Endothelial cell of umbilical vein (primary cell): ENCODE data around the gene SESN3. TPM values are rescaled to one million over a fixed set of nuclear protein-coding genes. Genes with fewer than 3 reads are reported as not detected.
A peak's percentile ranks its signal among the peaks of the same experiment; 100 is the strongest.

Source experiments
- BruUV-seq: library from RNA; stranded (reverse); fragments of 400-500 nt; replicated peaks from 2 replicates; lab custom pipeline; 2021; lab: Mats Ljungman, UMichigan
- CTCF ChIA-PET: fragments of 300-600, 350-600 bp; sonication (Branson Sonifier 250); formaldehyde crosslinking; loops from one replicate; lab custom pipeline; 2021; ENCODE audit warnings: antibody characterized with exemption, inconsistent platforms; lab: Charles Lee
- POLR2A ChIA-PET: fragments of 300-600, 350-600 bp; sonication (Branson Sonifier 250); formaldehyde crosslinking; loops from one replicate; lab custom pipeline; 2021; ENCODE audit warnings: antibody characterized with exemption, inconsistent platforms; lab: Charles Lee
- DNase-seq: peaks from one replicate; pipeline ENCODE4 v3.0.0-alpha.2; 2011; ENCODE audit warnings: low read depth, low spot score
- FAIRE-seq: peaks from 2 replicates; lab custom pipeline; 2011; peaks lifted over from hg19 to GRCh38; lab: Jason Lieb, UNC
- H2AFZ ChIP-seq: 2 replicates; pipeline ENCODE4 v1.6.0; 2012; ENCODE audit warnings: low read depth, low read length, control low read depth, inconsistent platforms
- H3K27ac ChIP-seq: 2 replicates; pipeline ENCODE4 v1.5.1; 2011; ENCODE audit warnings: low read depth, mild to moderate bottlenecking, control low read depth, low read length, moderate library complexity; ENCODE audit not compliant: insufficient read depth
- H3K27me3 ChIP-seq, 2 experiments: 2 replicates each; pipeline versions ENCODE4 v1.6.0 to v1.6.1; 2011; ENCODE audit warnings: low read length in 2 of 2, mixed read lengths in 1 of 2; ENCODE audit not compliant: control insufficient read depth in 2 of 2, insufficient read depth in 2 of 2
- H3K36me3 ChIP-seq, 2 experiments: 2 replicates in 1 of 2; 3 replicates in 1 of 2; pipeline ENCODE4 v1.5.1; 2011; ENCODE audit warnings: low read length in 2 of 2, mild to moderate bottlenecking in 1 of 2, moderate library complexity in 1 of 2; ENCODE audit not compliant: control insufficient read depth in 2 of 2, insufficient read depth in 2 of 2; ENCODE audit errors: extremely low read depth in 1 of 2
- H3K4me1 ChIP-seq: 3 replicates; pipeline ENCODE4 v1.5.1; 2011; ENCODE audit warnings: mild to moderate bottlenecking, low read length; ENCODE audit not compliant: control insufficient read depth, insufficient read depth; ENCODE audit errors: extremely low read depth
- H3K4me2 ChIP-seq: 2 replicates; pipeline ENCODE4 v1.6.1; 2011; ENCODE audit warnings: low read length, control low read depth, mixed read lengths; ENCODE audit not compliant: insufficient read depth
- H3K4me3 ChIP-seq, 3 experiments: fragments of 200-600 bp in 1 of 3; sonication (generic), shearing (Covaris generic) in 1 of 3; replicated peaks in 1 of 3; 2 replicates each; pipeline ENCODE4 v1.5.1; 2011 to 2016; ENCODE audit warnings: control low read depth in 3 of 3, low read length in 3 of 3, mild to moderate bottlenecking in 2 of 3, inconsistent platforms in 1 of 3, low read depth in 1 of 3, moderate library complexity in 1 of 3; ENCODE audit not compliant: insufficient read depth in 1 of 3
- H3K79me2 ChIP-seq: 2 replicates; pipeline ENCODE4 v1.6.0; 2012; ENCODE audit warnings: low read length, inconsistent platforms; ENCODE audit not compliant: control insufficient read depth, insufficient read depth
- H3K9ac ChIP-seq: replicated peaks from 2 replicates; pipeline ENCODE3; 2011; ENCODE audit warnings: low read length, control low read depth; ENCODE audit not compliant: insufficient read depth; ENCODE audit errors: extremely low read depth
- H3K9me1 ChIP-seq: replicated peaks from 3 replicates; pipeline ENCODE4 v1.6.0; 2011; ENCODE audit warnings: mild to moderate bottlenecking, low read length; ENCODE audit not compliant: control insufficient read depth, insufficient read depth; ENCODE audit errors: extremely low read depth
- H3K9me3 ChIP-seq: replicated peaks from 2 replicates; pipeline ENCODE4 v1.5.1; 2012; ENCODE audit warnings: low read length, inconsistent platforms; ENCODE audit not compliant: control insufficient read depth, insufficient read depth
- H4K20me1 ChIP-seq: replicated peaks from 2 replicates; pipeline ENCODE3; 2011; ENCODE audit warnings: mild to moderate bottlenecking, low read length; ENCODE audit not compliant: control insufficient read depth, insufficient read depth; ENCODE audit errors: extremely low read depth
- CTCF ChIP-seq, 2 donors: IDR thresholded peaks; 1 replicate in 1 of 2; 2 replicates in 1 of 2; pipeline ENCODE4 v1.5.1; 2011; ENCODE audit warnings: low read length in 2 of 2, mild to moderate bottlenecking in 2 of 2, moderate library complexity in 2 of 2, control low read depth in 1 of 2, inconsistent platforms in 1 of 2, low read depth in 1 of 2; ENCODE audit not compliant: insufficient read depth in 1 of 2; ENCODE audit errors: extremely low read depth in 1 of 2
- EZH2 ChIP-seq: IDR thresholded peaks from 2 replicates; pipeline ENCODE4 v1.6.1; 2012; ENCODE audit warnings: borderline replicate concordance, low read depth, mild to moderate bottlenecking, moderate library complexity, low read length, inconsistent platforms; ENCODE audit not compliant: severe bottlenecking
- FOS ChIP-seq: IDR thresholded peaks from 2 replicates; pipeline ENCODE4 v1.6.1; 2011; ENCODE audit warnings: mild to moderate bottlenecking, low read length, moderate library complexity, borderline replicate concordance; ENCODE audit not compliant: insufficient read depth
- GATA2 ChIP-seq: IDR thresholded peaks from 2 replicates; pipeline ENCODE4 v1.7.0; 2011; ENCODE audit warnings: low read depth, mild to moderate bottlenecking, moderate library complexity, mixed read lengths, low read length; ENCODE audit not compliant: insufficient read length, insufficient read depth
- JUN ChIP-seq: IDR thresholded peaks from 2 replicates; pipeline ENCODE4 v1.6.1; 2011; ENCODE audit warnings: borderline replicate concordance, low read depth; ENCODE audit not compliant: insufficient read length, insufficient read depth
- MAX ChIP-seq: IDR thresholded peaks from 2 replicates; pipeline ENCODE4 v1.6.1; 2011; ENCODE audit not compliant: insufficient read depth, insufficient read length
- dilution Hi-C: fragments of 300-500 bp; cut with MboI; formaldehyde crosslinking; loops from one replicate; pipeline ENCODE4 v1.15.0; 2019; ENCODE audit warnings: low sequenced_read_pairs; ENCODE audit not compliant: extremely low pct_ligation_motif_present
- intact Hi-C: fragments of 100-400 bp; cut with micrococcal nuclease; formaldehyde crosslinking; loops from one replicate; pipeline ENCODE4 v1.10.0; 2022
- polyA plus RNA-seq, 4 experiments: library from polyadenylated mRNA; depleted of rRNA in 3 of 4; stranded (reverse) in 3 of 4; unstranded in 1 of 4; fragments of >200 nt; gene quantifications; 2 replicates each; pipeline versions ENCODE4 v1.2.1 to v1.2.3, GENCODE V29; 2011 to 2012; ENCODE audit warnings: missing spikeins in 1 of 4
- total RNA-seq: library from RNA; stranded (reverse); gene quantifications from 2 replicates; pipeline ENCODE4 v1.2.3, GENCODE V29; 2021

The SESN3 gene
- total and polyA plus RNA-seq, 2 donors (not counting 3 experiments of a cell fraction or from before 2014, with no cell fraction given) = 1.6 to 6.9 TPM

DNA sequence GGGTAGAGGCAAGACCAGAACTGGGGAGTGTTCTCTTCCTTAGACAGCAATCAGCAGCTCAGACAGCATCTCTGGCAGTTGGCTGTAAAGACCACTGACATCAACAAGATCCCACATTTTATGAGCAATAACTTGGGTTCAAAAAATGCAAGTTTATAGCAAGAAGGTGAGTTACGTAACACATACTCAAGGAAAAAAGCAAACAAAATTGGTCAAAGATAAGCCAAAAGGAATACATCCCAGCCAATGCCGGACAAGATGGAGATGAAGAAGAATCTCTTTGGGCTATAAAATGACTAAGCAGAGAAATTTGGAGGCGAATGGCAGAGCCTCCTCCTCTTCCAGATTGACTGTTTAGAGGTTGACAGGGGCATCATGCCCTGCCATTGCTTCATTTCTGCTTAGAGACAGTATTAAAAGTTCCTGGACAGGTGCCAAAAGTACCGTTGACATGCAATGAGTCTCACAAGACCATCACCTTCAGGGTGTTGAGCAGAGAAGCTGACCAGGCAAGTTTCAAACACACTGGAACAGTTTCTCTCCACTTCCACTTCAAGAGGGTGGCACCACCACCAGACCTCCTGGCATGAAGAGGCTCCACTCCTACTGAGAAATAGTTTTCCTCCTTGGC lies 85.5 kb downstream of the SESN3 start:
- Histone ChIP-seq H3K4me1 (peaks cover 47% of the 10 kb centered on the region), H3K9me3 (no peaks in the 10 kb centered on the region), H4K20me1 (no peaks in the 10 kb centered on the region), H3K4me3 (no peak overlapping the region), H3K9me1 (no peaks in the 10 kb centered on the region), H2AFZ (no peak overlapping the region), H3K79me2 (no peaks in the 10 kb centered on the region), H3K27ac (no peak overlapping the region), H3K27me3 (no peaks in the 10 kb centered on the region), H3K9ac (no peak overlapping the region), H3K4me2 (no peak overlapping the region), H3K36me3 (no peaks in the 10 kb centered on the region)
- intact Hi-C loops (no loop called here), dilution Hi-C loops (no loop called here)
- ChIA-PET CTCF (interaction anchor here (0.9 to 2.9 kb wide), 4 partner anchors 52 to 560 kb away, joined by 3 to 33 read pairs (median 10); partner anchors contain the start of gene SRSF8), POLR2A (no interaction called here)
- FAIRE-seq (no peak), DNase-seq (no peak)
- TF ChIP-seq EZH2 (no peak), FOS (no peak), MAX (no peak)
- BruUV-seq = no TSS peak

- dilution Hi-C loops = no loop called here
- no peaks in the 10 kb centered on the region for H3K9me1 ChIP-seq
- H3K27ac ChIP-seq = no peak overlapping the region
- no peaks in the 10 kb centered on the region for H3K79me2 ChIP-seq
- no peaks in the 10 kb centered on the region for H4K20me1 ChIP-seq
- peak; percentile 91 for FAIRE-seq
- BruUV-seq = no TSS peak
- peak; percentile 42 for DNase-seq
- no peaks in the 10 kb centered on the region for H3K9me3 ChIP-seq
- TF ChIP-seq FOS (peak; percentile 78), JUN (peak; percentile 39), GATA2 (peak; percentile 97), CTCF (IDR thresholded peaks at IDR 0.05; ENCODE audit: extremely low read depth in 1 of 2, insufficient read depth in 1 of 2, low read depth in 1 of 2, low read length in 2 of 2) (no peak)
- H3K4me2 ChIP-seq = peak overlapping the region; percentile 20
- H3K4me3 ChIP-seq = no peak overlapping the region
- peaks cover 38% of the 10 kb centered on the region for H3K4me1 ChIP-seq
- POLR2A ChIA-PET = no interaction called here
- intact Hi-C loops = no loop called here
- CTCF ChIA-PET = interaction anchor here (1.1 to 1.8 kb wide), 4 partner anchors 36 to 77 kb away, joined by 3 to 16 read pairs (median 4); partner anchors contain the start of genes ENDOD1 and SRSF8
- no peaks in the 10 kb centered on the region for H3K36me3 ChIP-seq
- no peak overlapping the region for H2AFZ ChIP-seq
- H3K9ac ChIP-seq = no peak overlapping the region
- no peaks in the 10 kb centered on the region for H3K27me3 ChIP-seq
These were observed 86.4 kb downstream of the SESN3 start for GRCh38 chr11:95144313-95145235.
